HG03135 (cell line): Measurements from ENCODE around the gene BRMS1L.

Experiments
- ATAC-seq: cut with Tn5 transposase; IDR thresholded peaks from one replicate; pipeline ENCODE4 v1.9.1; 2021; ENCODE audit warnings: mild to moderate bottlenecking, moderate library complexity; ENCODE audit not compliant: unreplicated experiment

The BRMS1L gene

GRCh38 chr14:35865611-35866324 lies 39.6 kb downstream of the BRMS1L start:
- no peak for ATAC-seq

DNA sequence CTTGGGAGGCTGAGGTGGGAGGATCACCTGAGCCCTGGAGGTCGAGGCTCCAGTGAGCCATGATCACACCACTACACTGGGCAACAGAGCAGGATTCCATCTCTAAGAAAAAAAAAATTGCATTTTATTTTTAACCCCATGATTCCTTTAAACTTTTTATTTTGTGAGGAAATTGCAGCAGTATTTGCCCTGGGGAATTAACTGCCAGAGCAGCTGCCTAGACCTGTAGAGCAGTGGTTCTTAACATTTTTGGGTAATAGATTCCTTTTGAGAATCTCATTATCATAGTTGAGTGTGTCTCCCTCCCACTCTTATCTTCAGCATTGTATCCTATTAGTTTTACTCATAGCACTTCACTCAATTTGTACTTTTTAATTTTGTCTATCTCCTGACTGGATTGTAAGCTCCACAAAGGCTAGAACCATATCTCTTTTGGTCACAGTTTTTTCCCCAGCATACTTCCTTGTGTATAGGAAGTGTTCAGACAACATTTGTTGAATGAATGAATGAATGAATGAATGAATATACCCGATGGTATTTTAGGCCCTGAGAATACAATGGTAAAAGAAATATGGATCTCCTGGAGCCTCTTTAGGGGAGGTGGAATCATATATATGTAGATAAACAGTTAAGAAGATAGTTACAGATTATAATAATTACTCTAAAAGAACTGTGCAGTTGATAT lies 40.6 kb downstream of the BRMS1L start:
- ATAC-seq = no peak

- no peak for ATAC-seq
Measured at GRCh38 chr14:35867280-35867629, 41.1 kb downstream of the BRMS1L start.

GRCh38 chr14:35875296-35875695 lies 49.2 kb downstream of the BRMS1L start:
- ATAC-seq = no peak

DNA sequence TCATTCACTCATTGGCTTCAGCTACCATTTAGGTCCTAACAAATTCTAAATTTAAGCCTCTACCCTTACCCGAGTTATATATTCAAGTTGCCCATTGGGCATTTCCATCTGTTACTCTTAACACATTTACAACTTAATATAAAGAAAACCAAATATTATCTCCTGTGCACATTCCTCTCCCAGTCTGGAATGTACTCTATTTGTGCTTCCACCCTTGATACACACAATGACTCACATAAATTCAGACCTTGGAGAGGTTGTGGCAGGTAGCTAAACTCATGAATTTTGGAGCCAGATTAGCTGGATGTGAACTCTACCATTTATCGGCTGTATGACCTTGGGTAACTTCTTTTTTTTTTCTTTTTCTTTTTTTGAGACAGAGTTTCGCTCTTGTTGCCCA lies 51.1 kb downstream of the BRMS1L start:
- ATAC-seq = no peak

DNA sequence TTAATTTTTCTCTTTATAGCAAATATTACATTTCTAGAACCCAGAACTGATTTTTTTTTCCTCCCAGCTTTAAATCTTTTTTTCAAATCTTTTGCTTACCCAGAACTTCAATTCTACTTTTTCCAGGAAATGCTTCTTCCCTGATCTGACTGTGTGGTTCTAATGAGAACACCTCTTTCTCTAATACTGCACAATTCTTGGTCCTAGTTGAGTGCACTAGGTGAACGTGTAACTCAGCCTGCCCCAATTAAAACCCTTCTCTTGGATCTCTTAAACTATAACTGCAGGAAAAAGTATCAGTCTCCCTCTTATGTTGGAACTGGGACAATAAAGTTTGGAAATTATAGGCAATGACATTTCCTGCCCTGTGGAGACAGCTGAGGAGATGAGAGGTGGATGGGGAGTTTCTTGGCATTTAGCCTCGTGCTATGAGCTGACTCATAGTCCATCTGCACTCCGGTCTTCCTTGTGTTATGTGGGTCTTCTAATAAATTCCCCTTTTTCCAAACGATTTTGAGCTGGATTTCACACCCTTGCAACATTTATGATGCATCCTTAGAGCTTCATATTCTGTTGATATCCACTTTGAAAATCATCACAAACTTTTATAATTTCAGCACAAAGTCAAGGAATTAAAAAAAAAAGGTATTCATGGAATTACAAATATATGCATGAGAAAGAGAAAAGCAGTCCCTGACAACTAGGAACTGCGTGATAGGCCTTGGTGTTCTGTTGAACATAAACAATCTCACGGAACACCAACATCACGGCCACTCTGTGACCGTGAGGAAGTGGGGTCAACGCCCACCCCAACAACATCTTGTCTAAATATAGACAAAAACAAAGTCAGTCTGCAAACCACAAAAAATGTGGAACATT lies 52.4 kb downstream of the BRMS1L start:
- ATAC-seq = no peak

- no peak for ATAC-seq
Measured at GRCh38 chr14:35879151-35879648, 53.1 kb downstream of the BRMS1L start.

- ATAC-seq = no peak
Measured at GRCh38 chr14:35879654-35880249, 53.6 kb downstream of the BRMS1L start.

GRCh38 chr14:35881280-35881679 lies 55.1 kb downstream of the BRMS1L start:
- ATAC-seq = no peak

- ATAC-seq = no peak
Measured at GRCh38 chr14:35883677-35884293, 57.6 kb downstream of the BRMS1L start.

DNA sequence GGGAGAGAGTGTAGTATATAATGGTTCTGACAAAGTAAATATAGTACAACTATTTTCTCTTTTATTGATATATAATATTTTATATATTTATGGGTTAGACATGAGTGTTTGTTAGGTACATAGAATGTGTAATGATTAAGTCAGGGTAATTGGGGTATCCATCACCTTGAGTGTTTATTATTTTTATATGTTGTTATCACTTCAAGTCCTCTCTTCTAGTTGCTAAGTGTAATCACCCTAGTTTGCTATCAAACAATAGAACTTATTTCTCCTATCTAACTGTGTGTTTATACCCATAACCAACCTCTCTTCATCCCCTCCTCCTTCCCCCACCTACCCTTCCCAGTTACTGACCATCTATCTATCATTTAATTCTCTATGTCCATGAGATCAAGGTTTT lies 64.2 kb downstream of the BRMS1L start:
- no peak for ATAC-seq

GRCh38 chr14:35895256-35895655 lies 69.1 kb downstream of the BRMS1L start:
- ATAC-seq = no peak

DNA sequence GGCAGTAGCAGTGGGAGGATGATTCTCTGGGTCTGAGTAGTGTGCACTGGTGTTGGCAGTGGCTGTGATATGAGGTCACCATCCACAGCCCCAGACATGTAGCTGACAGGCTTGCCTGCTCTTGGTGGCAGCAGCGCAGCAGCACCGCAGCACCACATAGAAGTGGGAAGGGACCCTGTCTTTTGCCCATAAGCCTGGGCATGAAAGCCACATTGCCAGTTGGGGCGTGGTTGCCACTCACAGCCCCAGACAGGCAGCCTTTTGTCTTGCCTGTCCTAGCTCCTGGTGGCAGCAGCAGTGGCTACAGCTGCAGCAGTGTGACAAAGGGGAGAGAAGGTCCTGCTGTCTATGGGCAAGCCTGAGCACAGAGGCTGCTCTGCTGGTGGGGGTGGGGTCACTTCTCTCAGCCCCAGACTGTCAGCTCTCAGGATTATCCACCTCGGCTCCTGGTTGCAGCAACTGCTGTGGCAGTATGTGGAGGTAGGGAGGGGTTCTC lies 71.5 kb downstream of the BRMS1L start:
- ATAC-seq = no peak

DNA sequence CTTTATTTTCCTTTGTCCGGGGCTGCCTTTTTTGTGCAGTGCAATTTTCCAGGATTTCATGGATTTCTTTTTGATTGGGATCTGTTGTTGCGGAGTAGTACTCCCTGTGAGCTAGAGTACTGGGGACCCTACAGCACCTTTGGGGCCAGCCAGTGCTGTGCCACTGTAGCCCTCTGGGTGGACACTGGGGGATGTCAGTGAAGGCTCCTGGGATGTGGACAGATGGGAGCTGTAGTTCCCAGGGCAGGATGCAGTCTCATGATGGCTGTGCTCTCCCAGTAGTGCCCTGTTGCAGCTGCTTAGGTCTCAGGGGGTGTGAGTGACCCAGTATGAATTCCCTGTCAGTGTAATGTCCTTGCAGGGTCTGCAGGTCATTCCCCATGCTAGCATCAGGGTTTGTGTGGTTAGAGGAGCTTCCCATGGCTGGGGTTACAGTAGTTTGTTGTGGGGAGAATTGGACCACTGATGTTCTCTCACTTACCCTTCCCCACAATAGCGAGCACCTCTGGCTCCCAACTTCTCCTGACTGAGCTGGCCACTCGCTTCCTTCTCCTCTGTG lies 72.2 kb downstream of the BRMS1L start:
- ATAC-seq = no peak

GRCh38 chr14:35900741-35901140 lies 74.6 kb downstream of the BRMS1L start:
- no peak for ATAC-seq

- no peak for ATAC-seq
Measured at GRCh38 chr14:35909665-35910064, 83.5 kb downstream of the BRMS1L start.

DNA sequence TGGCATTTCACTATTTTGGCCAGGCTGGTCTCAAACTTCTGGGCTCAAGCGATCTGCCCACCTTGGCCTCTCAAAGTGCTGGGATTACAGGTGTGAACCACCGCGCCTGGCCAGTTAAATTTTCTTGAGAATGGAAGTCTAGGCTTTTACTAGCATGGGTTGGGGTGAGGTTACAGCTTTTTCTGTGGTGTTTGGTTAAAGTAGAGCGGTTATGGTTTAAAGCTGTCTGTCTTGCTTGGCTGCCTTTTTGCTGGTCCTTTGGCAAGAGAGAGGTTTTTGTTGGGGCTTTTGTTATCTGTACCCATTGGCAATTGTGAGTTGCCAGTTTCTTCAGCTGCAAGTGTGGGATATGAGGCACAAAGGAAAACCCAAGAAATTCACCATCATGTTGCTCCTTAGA lies 84.1 kb downstream of the BRMS1L start:
- ATAC-seq = no peak

DNA sequence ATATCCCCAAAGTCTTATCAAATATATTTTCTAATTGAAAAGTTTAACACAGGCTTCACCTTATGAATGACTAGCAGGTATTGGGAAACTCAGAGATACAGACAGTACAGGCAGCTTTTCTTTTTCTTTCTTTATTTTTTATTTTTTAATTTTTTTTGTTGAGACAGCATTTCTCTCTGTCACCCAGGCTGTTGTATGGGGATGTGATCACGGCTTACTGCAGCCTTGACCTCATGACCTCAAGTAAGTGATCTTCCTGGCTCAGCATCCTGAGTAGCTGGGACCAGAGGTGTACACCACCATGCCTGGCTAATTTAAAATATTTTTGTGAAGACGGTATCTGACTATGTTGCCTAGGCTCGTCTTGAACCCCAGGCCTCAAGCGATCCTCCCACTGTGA lies 85.0 kb downstream of the BRMS1L start:
- no peak for ATAC-seq

DNA sequence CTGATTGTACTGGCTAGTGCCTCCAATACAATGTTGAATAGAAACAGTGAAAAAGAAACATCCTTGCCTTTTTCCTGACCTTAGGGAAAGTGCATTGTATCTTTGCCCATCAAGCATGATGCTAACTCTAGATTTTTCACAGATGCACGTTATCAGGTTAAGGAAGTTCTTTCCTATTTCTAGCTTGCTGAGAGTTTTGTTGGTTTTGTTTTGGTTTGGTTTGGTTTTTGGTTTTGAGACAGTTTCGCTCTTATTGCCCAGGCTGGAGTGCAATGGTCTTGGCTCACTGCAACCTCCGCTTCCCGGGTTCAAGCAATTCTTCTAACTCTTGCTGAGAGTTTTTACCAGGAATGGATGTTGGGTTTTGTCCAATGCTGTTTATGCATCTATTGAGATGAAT lies 89.0 kb downstream of the BRMS1L start:
- no peak for ATAC-seq

GRCh38 chr14:35915775-35916174 lies 89.6 kb downstream of the BRMS1L start:
- no peak for ATAC-seq
